Measurements from ENCODE around the gene FRAS1.

Gene FRAS1

GRCh38 chr4:78190595-78190994 lies 133.5 kb downstream of the FRAS1 start:
- H3K4me3 ChIP-seq (ENCODE audit: low read depth, low read length), result no peak overlapping the region
- no peak for DNase-seq (ENCODE audit: low read depth)
- TF ChIP-seq, protein P1, sequence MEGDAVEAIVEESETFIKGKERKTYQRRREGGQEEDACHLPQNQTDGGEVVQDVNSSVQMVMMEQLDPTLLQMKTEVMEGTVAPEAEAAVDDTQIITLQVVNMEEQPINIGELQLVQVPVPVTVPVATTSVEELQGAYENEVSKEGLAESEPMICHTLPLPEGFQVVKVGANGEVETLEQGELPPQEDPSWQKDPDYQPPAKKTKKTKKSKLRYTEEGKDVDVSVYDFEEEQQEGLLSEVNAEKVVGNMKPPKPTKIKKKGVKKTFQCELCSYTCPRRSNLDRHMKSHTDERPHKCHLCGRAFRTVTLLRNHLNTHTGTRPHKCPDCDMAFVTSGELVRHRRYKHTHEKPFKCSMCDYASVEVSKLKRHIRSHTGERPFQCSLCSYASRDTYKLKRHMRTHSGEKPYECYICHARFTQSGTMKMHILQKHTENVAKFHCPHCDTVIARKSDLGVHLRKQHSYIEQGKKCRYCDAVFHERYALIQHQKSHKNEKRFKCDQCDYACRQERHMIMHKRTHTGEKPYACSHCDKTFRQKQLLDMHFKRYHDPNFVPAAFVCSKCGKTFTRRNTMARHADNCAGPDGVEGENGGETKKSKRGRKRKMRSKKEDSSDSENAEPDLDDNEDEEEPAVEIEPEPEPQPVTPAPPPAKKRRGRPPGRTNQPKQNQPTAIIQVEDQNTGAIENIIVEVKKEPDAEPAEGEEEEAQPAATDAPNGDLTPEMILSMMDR (conservative IDR thresholded peaks at IDR 0.05; ENCODE audit: low read depth, low read length), result no peak

DNA sequence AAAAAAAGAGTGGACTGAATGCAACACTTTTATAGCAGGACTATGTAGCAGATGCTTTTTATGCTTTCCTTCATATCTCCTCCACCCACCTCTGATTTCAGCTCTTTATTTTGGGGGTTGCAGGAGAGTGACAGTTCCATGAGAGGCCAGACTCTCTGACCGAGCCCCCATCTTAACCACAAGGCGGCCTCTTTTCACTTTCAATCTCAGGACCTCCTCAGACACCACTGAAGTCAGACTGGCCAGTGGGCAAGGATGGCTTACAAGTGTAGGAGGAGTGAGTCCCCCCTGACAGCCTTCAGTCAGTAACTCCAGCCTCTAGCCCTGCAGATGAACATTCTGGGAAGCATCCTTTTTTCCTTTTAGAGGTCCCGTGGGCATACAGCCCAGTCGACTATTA lies 140.8 kb downstream of the FRAS1 start:
- no peak overlapping the region for H3K4me3 ChIP-seq (ENCODE audit: low read depth, low read length)
- TF ChIP-seq, protein P1 (conservative IDR thresholded peaks at IDR 0.05; ENCODE audit: low read depth, low read length), result no peak
- DNase-seq (ENCODE audit: low read depth), result no peak

DNA sequence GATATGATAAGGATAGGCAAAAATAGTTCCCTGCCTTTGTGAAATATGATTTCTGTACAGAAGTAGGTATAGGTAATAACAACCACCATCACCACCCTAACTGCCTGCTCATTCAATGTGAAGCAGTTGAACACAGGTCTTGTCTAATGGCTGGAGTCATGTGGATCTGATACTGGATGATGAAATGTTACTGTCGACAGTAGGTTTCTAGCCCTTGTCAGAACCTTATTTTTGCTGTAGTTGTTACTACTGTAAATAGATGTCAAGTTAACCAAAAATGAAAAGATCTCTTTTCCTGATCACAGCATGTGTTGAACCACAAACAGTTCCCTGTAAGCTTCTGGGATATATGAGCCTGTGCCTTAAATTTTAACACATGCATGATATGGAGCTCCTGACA lies 142.9 kb downstream of the FRAS1 start:
- TF ChIP-seq, protein P1 (conservative IDR thresholded peaks at IDR 0.05; ENCODE audit: low read depth, low read length), result no peak
- DNase-seq (ENCODE audit: low read depth), result no peak
- H3K4me3 ChIP-seq (ENCODE audit: low read depth, low read length), result no peak overlapping the region

DNA sequence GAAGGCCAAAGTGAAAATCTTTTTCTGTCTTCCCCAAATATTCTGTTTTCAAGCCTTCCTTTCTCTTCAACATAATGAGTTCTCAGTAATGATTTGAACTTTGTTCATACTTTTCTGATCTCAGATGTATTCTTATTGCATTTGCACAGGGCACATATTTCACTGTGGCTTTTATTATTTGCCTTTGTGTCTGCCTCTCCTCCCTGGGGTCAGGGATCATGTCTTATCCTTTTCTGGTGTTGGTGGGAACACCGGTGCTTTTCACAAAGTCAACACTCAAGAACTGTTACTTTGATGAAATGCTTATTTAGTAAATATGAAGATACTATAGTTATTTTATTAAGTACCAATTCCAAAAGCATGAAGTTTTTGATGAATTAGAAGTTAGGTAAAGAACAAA lies 143.8 kb downstream of the FRAS1 start:
- H3K4me3 ChIP-seq (ENCODE audit: low read depth, low read length), result no peak overlapping the region
- TF ChIP-seq, protein P1 (conservative IDR thresholded peaks at IDR 0.05; ENCODE audit: low read depth, low read length), result no peak
- no peak for DNase-seq (ENCODE audit: low read depth)

DNA sequence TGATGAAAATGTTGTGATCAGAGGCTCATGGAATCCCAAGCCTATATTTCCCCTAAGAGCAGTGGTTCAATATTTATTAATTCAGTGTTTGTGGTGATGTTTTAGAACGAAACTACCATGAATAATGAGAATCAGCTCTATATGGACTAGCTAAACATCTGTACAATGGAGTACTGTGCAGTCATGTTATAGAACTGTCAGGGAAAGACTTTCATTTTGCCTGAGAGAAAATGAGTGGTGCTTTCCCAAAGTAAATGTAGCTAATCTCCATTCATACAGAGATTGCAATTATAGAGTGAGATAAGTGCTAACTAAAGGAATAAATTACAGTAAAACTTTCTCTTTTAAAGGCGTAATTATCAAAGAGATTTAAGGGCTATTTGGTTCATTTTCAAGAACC lies 147.1 kb downstream of the FRAS1 start:
- no peak for DNase-seq (ENCODE audit: low read depth)
- no peak overlapping the region for H3K4me3 ChIP-seq (ENCODE audit: low read depth, low read length)
- TF ChIP-seq, protein P1 (conservative IDR thresholded peaks at IDR 0.05; ENCODE audit: low read depth, low read length), result no peak

- H3K4me3 ChIP-seq (ENCODE audit: low read depth, low read length), result no peak overlapping the region
- TF ChIP-seq, protein P1 (conservative IDR thresholded peaks at IDR 0.05; ENCODE audit: low read depth, low read length), result no peak
- DNase-seq (ENCODE audit: low read depth), result no peak
Observed at GRCh38 chr4:78205591-78205990, 148.5 kb downstream of the FRAS1 start.

DNA sequence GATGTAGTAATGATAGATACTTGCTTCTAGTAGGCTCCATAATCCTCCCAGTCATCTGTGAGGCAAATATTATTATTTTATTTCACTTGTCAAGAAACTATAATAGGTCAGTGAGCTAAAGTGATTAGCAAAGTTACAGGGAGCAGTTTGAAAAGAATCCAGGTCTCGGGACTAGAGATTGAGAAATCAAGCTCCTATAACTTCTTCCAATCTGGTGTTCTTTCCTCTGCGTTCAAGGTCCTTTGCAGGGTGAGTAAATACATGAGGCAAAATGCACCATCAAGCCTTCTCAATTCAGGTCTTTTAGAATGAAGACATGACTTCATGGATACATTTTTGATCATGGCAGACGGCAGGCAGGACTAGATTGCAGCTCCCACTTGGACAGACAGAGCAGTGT lies 150.4 kb downstream of the FRAS1 start:
- H3K4me3 ChIP-seq (ENCODE audit: low read depth, low read length), result no peak overlapping the region
- DNase-seq (ENCODE audit: low read depth), result no peak
- TF ChIP-seq, protein P1 (conservative IDR thresholded peaks at IDR 0.05; ENCODE audit: low read depth, low read length), result no peak

Data from choroid plexus epithelial cell (primary cell).